NCI-H2081 (cell line): Measurements from ENCODE around the gene SFXN5.
"Not testable (repeated sequence)": the region's sequence is repeated elsewhere in the genome, so short reads cannot be mapped to it uniquely, and the experiment has no call there.

Experiments used
- DNase-seq, 2 experiments: peaks; one replicate each; lab custom pipeline; 2025; lab: John Stamatoyannopoulos, UW

Gene SFXN5, protein sequence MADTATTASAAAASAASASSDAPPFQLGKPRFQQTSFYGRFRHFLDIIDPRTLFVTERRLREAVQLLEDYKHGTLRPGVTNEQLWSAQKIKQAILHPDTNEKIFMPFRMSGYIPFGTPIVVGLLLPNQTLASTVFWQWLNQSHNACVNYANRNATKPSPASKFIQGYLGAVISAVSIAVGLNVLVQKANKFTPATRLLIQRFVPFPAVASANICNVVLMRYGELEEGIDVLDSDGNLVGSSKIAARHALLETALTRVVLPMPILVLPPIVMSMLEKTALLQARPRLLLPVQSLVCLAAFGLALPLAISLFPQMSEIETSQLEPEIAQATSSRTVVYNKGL

DNA sequence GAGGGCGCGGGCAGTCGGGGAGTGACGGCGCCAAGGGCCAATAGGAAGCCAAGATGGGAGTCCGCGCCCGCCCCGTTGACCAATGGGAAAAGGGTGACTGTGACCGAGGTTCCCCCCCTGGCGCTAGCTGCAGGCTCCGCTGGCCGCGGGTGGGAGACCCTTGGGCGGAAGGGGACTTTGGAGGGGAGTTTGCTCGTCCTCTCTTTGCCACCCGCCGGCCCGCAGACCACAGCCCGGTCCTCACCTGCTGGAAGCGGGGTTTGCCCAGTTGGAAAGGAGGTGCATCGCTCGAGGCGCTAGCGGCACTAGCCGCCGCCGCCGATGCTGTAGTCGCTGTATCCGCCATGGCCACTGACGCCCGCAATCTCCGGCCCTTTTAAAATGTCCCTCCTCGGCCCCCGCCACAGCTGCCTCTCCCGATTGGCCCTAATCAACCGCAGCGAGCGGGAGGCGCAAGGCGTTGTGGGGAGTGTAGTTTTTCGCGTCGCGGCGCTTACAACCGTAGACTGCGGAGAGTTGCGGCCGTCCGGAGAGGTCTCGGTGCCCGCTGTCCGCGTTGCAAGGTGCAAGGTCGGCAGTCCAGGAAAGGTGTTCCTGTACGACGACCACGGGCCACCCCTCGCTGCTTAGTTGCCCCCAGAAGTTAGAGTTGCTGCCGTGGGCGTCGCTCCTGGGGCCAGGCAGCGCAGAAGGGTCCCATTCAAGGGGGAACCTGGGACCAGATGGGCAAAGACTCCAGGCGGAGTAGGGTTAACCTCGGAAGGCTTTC lies at the start of gene SFXN5:
Gene SFXN5 (minus strand): TSS at position 353 of the 769 bp plus-strand sequence. CDS start 7 bp downstream, at position 346.
- peak; percentile 92 to 95 for DNase-seq

DNA sequence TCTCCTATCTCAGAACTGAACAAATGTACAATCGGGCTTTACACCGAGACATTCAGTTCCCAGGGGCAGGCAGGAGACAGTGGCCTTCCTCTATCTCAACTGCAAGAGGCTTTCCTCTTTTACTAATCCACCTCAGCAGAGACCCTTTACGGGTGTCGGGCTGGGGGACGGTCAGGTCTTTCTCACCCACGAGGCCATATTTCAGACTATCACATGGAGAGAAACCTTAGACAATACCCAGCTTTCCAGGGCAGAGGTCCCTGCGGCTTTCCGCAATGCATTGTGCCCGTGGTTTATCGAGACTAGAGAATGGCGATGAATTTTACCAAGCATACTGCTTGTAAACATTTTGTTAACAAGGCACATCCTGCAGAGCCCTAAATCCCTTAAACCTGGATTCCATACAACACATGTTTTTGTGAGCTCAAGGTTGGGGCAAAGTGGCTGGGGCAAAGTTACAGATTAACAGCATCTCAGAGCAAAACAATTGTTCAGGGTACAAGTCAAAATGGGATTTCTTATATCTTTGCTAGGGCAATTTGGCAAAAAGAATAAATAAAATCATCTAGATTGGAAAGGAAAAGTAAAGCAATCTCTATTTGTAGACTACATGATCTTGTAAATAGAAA lies 48.2 kb upstream of the SFXN5 start:
- DNase-seq: not testable (repeated sequence)

DNA sequence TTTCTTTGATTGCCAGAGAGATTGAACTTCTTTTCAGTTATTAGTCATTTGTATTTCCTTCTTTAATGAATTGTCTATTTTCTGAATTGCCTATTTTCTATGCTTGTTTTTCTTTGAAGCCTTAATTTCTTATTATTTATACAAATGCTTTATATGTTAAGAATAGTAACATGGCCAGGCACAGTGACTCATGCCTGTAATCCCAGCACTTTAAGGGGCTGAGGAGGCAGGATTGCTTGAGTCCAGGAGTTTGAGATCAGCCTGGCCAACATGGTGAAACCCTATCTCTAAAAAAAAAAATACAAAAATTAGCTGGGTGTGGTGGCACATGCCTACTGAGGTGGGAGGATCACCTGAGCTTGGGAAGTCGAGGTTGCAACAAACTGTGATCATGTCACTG lies 45.9 kb upstream of the SFXN5 start:
- no peak for DNase-seq

DNA sequence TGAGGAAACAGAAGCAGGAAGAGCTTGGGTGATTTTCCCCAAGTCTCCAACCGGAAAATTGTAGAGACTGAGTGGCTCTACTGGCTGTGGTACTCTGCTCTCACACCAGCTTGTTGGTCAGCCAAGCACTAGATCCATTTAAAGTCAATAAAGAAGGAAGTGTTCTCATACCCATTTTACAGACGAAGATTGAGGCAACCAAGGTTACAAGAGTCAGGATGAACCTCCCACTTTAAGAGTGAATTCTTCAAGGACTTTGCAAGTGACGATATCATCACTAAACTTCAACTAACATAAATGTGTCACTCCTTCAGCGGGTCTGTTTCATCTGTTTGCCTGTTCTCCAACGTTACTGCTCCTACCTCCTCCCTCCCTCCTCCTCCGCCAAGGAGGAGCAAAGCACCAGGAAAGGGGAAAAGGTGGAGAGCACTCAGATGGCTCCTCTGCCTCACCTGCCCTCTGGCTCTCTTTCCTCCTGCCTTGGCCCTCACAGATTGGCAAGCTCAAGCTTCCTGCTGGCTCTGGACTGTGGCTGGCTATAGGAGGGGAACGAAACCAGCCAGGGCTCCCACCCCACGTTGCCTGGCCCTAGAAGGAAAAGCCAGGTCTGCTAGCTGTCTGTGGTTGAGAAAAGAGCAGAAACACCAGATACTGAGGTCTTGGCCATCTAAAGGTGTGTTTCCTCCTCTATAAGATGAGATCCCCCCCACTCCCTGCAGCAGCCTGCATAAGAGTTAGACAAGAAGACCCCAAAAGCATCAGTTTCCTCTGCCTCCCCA lies 44.9 kb upstream of the SFXN5 start:
- DNase-seq: no peak

DNA sequence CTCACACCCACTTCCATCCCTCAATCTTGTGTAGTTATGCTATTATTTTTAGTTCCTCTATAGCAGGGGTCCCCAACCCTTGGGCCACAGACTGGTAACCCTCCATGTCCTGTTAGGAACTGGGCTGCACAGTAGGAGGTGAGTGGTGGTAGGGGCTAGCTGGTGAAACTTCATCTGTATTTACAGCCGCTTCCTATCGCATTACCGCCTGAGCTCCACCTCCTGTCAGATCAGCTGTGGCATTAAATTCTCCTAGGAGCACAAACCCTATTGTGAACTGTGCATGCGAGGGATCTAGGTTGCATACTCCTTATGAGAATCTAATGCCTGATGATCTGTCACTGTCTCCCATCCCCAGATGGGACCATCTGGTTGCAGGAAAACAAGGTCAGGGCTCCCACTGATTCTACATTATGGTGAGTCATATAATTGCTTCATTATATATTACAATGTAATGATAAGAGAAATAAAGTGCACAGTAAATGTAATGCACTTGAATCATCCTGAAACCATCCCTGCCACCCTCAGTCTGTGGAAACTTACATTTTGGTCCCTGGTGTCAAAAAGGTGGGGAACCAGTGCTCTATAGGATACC lies 42.9 kb upstream of the SFXN5 start:
- peak in 1 of 2 experiments; percentile 4 for DNase-seq

DNA sequence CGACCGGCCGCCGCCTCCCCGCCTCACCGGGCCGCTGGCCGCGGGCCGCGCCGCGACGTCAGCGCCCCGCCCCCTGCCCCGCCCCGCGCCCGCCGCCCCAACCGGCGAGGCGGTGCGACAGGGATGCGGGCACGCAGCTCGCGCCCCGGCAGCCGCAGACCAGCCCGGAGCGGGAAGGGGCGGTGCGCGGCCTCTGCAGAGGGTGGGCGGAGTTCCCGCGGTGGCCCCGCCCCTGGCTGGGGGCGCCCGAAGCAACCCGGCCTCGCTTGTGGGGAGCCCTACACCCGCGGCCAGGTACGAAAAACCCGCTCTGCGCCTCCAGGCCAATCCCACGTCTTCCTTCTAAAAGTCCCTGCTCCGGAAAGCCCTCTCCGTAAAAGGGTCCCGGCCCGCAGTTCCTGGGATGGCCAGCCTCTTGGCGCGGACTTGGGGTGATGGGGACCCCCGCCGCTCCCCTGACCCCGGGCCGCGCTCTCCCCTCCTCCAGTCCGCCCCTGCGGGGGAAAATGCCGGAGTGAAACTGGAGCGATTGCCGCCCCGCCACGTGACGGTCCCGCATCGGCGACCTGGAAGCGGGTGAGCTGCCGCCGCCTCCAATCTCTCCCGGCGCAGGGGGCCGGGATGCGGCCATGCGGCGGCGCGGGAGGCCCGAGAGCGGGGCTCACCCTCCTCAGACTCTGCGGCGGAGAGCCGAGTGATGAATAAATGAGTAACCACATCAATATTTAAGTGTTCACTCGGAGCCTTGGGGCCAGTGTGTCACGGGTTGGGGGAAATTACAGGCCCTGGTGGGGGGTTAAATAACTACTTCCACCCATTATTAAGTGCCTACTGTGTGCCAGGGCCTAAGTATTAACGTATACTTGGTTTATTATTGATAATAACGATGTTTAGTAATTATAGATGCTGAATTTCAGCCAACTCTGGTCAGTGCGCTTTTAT lies 41.7 kb upstream of the SFXN5 start, which contains the start of gene RAB11FIP5:
Gene RAB11FIP5 (minus strand): TSS at position 36 of the 942 bp plus-strand sequence. CDS start 171 bp downstream, outside the sequence.
- peak; percentile 73 for DNase-seq

DNA sequence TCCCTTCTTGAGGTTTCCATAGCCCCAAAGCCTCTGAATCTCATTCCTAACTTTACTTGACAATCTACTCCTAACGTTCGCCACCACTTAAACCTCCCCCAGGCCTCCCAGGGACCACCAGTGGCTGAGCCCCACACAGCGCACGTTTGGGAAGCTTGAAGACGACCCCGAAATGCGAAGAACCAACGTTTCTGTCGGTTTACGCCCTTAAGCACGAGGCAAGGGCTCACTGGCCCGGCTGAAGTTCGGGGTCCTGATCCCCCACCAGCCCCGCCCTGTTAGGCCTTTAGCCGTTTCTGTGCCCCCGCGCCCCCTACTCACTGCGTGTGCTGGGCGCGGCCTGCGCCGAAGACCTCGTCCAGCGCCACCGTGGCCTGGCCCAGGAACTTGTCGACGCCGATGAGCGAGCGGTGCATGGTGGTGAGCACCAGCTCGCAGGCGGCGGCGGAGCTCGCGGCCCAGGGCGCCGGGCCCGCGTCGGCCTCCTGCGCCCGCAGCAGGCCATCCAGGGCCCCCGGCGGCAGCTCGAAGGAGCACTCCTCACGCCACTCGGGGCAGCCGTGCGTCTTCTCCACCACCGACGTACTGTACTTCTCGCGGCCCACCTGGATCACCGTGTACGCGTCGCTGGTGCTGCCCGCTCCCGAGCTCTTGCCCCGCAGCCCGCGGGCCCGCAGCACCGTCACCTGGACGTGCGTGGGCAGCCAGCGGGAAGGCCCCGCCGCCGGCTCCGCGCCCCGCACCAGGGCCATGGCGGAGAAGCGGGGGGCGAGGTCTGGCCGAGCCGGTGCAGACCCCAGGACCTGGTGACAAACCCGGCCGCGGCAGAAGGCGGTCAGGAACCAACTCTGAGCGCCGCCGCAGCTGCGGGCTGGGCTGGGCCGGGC lies 40.8 kb upstream of the SFXN5 start:
- peak in 1 of 2 experiments; percentile 22 for DNase-seq

DNA sequence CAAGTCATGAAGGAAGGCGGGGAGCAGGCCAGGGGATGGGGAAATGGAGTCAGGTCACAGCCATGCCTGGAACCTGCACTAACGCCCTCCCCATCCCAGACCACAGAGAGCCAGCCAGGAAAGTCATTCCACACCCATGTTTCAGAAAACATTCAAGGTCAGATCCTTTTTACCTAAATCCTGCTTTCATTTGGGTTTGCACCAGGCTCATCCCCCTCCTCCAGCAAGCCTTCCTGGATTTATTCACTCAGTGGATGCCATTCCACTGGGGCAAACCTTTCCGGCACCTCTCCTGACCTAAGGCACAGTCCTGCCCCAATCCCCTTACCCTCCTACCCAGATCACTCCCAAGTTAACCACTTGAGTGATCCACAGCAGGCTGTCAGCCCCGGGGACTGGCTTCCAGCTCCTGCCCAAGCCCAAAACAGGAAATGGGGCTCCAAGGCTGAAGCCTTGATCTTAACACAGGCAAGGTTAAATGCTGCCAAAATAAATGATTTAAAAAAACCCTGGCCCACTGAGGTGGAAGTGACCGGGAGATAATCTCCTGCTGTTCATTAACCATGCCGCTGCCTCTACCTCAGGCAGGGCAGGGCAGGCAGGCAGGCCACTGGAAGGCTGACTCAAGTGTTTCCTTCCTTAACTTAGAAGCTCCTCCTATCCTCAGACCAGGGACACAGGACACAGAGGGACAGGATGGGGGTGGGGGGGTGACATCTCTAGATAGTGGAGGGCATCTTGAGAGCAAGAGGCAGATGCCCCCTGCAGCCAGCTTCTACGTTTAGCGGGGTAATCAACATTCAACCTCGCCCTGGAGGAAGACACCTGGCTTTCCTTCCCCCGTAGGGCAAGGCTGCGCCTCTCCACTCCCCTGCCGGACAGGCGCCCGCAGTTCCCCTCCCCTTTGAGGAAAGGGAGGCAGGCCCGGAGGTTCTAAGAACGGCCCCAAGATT lies 39.8 kb upstream of the SFXN5 start:
- no peak for DNase-seq

DNA sequence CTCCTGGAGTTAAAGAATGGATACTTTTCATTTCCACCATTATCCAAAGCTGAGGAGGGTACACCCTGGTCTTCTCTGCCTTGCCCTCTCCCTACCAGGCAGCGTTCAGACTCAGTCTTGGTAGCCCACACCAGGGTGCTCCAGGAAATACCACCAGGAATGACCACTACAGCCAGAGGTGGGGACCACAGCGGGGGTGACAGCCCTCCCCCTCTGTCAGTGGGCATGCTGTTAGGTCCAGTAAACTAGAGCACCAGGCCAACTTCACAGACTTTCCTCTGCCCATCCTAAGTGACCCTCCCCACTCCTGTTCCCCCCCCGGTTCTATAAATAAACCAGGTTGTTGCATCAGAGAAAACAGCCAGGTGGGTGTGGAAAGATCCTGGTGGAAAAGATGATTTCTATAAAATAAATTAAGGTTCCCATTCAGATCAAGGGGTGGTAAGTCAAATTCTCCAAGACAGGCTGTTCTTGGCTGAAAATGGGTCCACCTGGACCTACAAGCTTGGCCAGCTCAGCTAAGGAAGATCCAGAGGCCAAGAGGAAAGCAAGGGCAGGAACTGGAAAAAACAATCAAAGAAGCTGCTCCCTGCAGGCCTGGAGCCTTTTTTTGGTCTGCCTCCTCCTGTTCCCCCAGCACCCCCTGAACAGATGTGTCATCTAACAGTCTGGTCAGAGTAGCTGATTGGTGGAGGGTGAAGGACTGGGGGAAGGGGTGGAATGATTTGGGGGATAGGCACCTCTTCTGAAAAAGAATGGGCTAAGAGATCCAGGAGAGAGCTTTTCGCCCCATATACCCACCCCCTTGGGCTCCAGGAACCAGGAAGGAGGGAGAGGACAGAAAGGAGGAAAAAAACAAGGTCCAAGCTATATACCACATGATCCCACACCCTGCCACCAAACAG lies 38.9 kb upstream of the SFXN5 start:
- DNase-seq: no peak

DNA sequence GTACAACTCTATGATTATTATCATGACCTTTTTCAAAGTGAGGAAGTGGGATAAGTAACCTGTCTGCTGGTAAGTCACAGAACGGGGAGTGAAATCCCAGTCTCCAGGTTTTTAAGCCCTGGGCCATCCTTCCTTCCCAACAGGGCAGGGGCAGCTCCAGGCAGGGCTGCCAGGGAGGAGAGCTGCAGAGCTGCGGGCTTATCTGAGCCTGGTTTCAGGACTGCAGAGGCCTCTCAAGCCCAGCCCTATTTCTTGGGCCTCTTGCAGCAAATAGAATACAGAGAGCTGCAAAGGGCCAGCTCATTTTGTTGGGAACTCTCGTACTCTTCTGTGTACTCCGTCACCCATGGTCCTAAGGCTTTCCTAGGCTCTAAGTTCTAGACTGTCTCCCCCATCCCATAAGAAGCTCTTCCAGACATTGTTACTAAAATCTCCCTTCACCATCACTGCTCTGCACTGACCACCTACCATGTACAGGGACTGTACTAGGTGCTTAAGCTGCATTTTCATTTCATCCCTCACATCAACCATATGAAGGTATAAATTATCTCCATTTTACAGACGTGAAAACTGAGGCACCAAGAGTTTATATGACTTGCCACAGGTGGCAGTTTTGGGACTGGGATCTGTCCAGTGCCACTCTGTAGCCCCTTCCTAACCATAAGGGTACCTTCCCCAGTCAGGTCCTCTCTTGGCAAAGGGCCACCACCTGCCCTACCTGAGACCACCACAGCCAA lies 38.1 kb upstream of the SFXN5 start:
- no peak for DNase-seq

DNA sequence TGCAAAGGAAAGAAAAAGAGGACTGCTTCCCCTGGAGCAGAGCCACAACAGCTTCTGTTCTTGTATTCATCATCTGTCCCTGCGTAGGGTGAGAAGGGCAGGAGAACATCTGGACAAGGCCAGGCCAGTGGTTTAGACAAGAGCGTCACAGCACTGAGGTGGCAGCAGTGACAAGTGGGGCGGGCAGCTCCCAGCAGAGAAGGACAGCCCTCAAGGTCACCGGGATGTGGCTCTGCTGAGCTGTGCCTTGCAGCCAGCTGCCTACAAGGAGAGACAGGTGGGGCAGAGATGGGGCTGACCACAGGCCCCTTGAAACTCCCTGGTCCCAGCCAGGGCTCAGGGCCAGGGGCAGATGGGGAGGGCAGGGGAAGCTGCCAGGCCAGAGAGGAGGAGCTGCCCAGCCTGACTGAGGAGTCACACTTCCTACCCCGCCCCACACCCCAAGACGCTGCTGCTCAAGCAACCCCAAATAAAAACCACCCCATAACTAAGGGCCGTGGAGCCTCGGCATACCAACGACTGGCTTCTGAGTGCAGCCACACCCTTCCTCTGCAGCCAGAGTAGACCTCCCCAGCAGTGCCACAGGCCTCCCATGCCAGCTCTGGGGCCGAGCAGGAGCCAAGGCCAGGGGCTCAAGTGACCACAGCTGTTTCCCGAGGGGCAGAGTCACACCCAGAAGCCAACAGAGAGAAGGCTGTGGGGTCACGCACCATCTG lies 35.9 kb upstream of the SFXN5 start:
- no peak for DNase-seq

DNA sequence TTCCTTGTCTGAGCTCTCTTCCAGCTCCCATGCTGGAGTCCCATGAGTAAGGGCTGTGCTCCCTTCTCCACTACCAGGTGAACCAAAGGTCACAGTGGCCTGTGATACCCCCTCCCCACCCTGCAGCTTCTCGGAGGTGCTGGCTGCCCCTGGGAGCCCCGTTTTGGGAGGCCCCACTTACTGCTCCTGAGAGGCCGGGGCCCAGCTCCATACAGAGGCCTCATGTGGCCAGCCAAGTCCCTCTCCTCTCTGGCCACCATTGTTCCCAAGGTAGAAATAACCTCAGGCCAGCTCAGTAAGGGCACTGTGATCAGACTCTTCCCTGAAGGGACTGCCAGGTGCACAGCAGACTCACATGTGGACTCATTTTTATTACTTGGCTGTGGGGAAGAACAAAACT lies 35.3 kb upstream of the SFXN5 start:
- no peak for DNase-seq

DNA sequence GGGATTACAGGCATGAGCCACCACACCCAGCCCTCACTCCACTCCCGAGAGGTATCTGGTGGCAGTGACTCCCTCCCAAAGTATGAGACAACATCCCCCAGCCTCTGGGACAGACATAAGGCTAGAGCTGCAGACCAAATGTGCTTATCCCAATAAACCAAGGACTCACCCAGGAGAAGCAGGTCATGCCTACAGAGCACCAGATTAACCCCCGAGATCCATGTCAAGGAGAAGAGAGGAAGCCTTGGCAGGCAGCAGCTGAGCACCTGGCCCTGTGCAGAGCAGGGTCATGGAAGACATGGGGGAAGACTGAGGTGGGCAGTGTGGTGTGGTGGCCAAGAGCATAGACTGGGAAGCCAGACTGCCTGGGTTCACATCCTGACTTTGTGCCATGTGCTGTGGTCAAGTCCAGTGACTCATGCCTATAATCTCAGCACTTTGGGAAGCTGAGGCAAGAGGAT lies 34.0 kb upstream of the SFXN5 start:
- DNase-seq: no peak

DNA sequence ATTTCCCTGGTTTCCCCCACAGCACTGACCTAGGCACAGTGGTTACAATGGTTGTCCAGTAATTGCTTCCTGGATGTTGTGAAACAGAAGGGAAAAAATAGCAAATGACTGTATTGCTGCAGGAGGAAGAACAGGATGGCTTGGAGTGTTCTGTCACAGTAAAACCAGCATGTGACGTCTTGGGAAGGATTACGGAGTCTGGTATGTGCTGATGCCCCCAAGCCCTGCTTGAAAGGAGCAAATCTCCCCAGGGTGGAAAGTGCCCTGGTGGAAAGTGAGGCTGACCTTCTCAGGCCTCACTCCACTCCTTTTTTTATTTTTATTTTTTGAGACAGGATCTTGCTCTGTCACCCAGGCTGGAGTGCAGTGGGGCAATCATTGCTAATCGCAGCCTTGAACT lies 33.4 kb upstream of the SFXN5 start:
- DNase-seq: no peak

DNA sequence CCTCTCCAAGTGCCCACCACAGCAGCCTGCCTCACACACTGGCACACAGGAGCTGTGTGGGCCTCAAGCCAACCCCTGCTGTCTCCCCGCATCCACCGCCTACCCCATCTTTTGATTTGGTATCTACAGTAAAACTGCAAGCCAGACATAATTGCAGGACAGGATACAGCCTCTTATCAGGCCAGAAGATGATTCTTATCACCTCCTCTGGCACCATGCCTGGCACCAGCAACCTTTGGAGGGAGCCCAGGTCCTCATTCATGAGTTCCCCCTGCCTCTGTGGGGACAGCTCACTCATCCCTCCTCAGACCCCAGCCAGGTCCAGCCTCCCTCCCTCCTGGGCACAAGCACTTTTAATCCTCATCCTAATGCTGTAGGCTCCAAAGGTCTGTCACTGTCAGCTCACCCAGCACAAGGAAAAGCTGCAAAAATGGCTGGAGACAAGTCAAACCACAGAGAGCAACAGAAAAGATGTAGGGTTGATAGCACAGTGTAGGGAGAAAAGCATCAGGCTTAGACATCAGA lies 31.6 kb upstream of the SFXN5 start:
- DNase-seq: peak in 1 of 2 experiments; percentile 20
